ENCODE data around the gene MAMSTR.

- no peak for TF ChIP-seq ZBTB7A (tag by site-specific recombination; IDR thresholded peaks at IDR 0.05; ENCODE audit: low read depth)
- no peak for TF ChIP-seq ZNF501 (tag by site-specific recombination; IDR thresholded peaks at IDR 0.05)
- TF ChIP-seq ZNF366 (tag by site-specific recombination; conservative IDR thresholded peaks at IDR 0.05): no peak
- no peak for TF ChIP-seq ZNF518A (tag by site-specific recombination; conservative IDR thresholded peaks at IDR 0.05; ENCODE audit: low read depth)
- TF ChIP-seq ZNF76 (tag by site-specific recombination; IDR thresholded peaks at IDR 0.05; ENCODE audit: borderline replicate concordance, low read depth): no peak
- TF ChIP-seq ZNF2 (tag by site-specific recombination; IDR thresholded peaks at IDR 0.05): no peak
- TF ChIP-seq ZFP3 (tag by site-specific recombination; IDR thresholded peaks at IDR 0.05; ENCODE audit: low read depth): no peak
- TF ChIP-seq ZNF23 (tag by site-specific recombination; IDR thresholded peaks at IDR 0.05; ENCODE audit: borderline replicate concordance): no peak
- no peak for TF ChIP-seq CTCF (tag by site-specific recombination; IDR thresholded peaks at IDR 0.05)
- TF ChIP-seq PRDM1 (tag by site-specific recombination; IDR thresholded peaks at IDR 0.05): no peak
- no peak for TF ChIP-seq KLF9 (tag by site-specific recombination; IDR thresholded peaks at IDR 0.05; ENCODE audit: low read depth)
- no peak for TF ChIP-seq ZNF16 (tag by site-specific recombination; IDR thresholded peaks at IDR 0.05; ENCODE audit: low read depth)
- TF ChIP-seq ZNF184 (tag by site-specific recombination; IDR thresholded peaks at IDR 0.05): no peak
Measured at GRCh38 chr19:48698046-48698445, 21.5 kb downstream of the MAMSTR start.
